LNCAP (cell line): Measurements from ENCODE around the gene RAB11FIP3.

Experiments
- TF ChIP-seq, protein P1 (sequence below): fragments of 450-650 bp; IDR thresholded peaks from 2 replicates; pipeline ENCODE4 v1.5.1; 2017; ENCODE audit warnings: mild to moderate bottlenecking

Gene RAB11FIP3

DNA sequence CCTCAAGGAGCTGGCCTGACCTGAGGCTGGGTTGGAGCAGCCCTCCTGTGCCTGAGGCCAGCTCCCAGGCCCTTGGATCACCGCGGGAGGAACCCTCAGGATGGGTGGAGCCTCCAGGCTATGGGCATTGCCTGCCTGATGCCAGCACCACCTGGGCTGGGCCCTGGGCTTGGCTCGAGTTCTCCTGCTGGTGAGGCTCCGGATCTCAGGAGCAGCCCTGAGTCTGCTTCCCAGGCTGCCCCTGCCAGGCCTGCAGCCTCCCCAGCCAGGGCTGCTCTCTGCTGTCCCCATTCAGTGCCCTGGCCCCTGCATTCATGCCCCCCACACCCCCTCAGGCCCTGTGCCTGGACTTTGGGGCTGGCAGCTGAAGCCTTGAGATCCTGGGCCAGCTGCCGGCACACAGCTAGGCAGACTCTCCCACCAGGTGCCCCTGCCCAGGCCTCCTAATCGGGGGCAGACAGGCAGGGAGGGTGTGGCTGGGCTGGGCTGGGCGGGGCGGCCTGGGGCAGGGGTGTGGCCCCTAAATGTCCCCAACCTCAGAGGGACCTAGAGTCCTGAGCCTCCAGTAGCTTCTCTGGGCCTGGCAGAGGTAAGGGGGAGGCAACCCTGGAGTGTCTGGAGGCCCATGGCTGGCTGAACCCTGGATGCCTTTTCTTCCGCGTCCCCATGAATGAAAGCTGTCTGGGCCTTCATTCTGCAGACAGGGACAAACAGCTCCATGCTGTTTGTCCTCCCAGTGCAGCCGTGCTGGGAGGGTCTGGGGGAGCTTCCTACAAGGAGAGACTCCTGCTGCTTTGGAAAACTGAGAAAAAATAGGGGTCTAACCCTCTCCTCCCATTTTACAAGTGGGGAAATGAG, 143.2 kb downstream of the RAB11FIP3 start:
- TF ChIP-seq, protein P1, sequence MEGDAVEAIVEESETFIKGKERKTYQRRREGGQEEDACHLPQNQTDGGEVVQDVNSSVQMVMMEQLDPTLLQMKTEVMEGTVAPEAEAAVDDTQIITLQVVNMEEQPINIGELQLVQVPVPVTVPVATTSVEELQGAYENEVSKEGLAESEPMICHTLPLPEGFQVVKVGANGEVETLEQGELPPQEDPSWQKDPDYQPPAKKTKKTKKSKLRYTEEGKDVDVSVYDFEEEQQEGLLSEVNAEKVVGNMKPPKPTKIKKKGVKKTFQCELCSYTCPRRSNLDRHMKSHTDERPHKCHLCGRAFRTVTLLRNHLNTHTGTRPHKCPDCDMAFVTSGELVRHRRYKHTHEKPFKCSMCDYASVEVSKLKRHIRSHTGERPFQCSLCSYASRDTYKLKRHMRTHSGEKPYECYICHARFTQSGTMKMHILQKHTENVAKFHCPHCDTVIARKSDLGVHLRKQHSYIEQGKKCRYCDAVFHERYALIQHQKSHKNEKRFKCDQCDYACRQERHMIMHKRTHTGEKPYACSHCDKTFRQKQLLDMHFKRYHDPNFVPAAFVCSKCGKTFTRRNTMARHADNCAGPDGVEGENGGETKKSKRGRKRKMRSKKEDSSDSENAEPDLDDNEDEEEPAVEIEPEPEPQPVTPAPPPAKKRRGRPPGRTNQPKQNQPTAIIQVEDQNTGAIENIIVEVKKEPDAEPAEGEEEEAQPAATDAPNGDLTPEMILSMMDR: no peak

DNA sequence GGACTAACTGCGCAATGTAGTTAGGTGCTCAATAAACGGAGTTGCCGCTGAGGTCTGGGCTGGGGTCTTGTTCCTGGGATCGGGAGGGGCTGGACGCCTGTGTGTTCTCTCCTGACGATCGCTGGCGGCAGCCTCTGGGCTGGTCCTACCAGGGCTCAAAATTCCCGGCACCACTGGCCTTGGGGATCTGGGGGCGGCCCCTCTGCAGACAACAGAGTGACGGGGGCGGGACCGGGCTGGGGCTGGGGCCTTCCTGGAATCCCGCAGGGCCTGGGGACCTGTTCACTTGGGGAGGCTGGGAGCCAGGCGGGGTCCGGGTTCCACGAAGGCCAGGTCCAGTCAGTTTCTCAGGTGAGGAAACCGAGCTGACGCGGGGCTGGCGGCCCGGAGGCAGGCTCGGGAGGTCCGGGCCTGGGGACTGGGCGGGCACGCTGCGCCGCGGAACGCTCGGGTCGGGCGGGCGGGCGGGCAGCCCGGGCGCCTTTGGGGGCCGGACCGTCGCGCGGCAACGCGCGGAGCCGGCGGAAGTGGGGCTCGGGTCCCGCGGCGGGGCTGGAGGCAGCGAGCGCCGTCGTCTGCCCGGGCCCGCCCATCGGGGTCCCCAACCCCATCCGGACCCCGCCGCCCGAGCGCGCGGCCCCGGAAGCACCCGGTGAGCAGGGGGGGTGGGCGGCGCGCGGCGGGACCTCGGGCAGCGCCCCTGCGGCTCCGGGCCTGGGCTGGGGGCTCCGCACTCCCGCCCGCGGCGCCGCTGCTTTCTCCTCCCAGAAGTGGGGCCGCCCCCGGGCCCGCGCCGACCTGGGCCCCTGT, 144.2 kb downstream of the RAB11FIP3 start, which contains the start of gene PIGQ:
Gene PIGQ (plus strand): TSS at position 524 of the 810 bp plus-strand sequence. CDS start 4,107 bp downstream, outside the sequence.
- TF ChIP-seq, protein P1: no peak
